B cell (primary cell): ENCODE results near the gene FOXN3. TPM values are rescaled to one million over a fixed set of nuclear protein-coding genes. Genes with fewer than 3 reads are reported as not detected.

Experiments
- ATAC-seq: fragments of 200-7000 bp; cut with Tn5 transposase; one replicate; pipeline ENCODE4 v1.10.0; 2021; ENCODE audit warnings: low read depth, mild to moderate bottlenecking, moderate number of reproducible peaks, moderate library complexity
- CTCF ChIA-PET: fragments of 350-600 bp; sonication (Branson Sonifier 250); formaldehyde crosslinking; loops from one replicate; lab custom pipeline; 2021; ENCODE audit warnings: antibody characterized with exemption, inconsistent platforms; lab: Charles Lee
- POLR2A ChIA-PET: fragments of 350-600 bp; sonication (Branson Sonifier 250); formaldehyde crosslinking; loops from one replicate; lab custom pipeline; 2021; ENCODE audit warnings: antibody characterized with exemption; lab: Charles Lee
- DNase-seq: peaks from one replicate; pipeline ENCODE4 v3.0.0; 2013
- H2AFZ ChIP-seq: 2 replicates; pipeline ENCODE4 v1.6.1; 2012; ENCODE audit warnings: mild to moderate bottlenecking, low read depth, low read length; ENCODE audit not compliant: insufficient read depth, poor library complexity, severe bottlenecking
- H3K27ac ChIP-seq, 2 donors: 1 replicate in 1 of 2; 2 replicates in 1 of 2; pipeline ENCODE4 v1.5.1; 2012 to 2013; ENCODE audit warnings: low read length in 2 of 2, mild to moderate bottlenecking in 2 of 2, moderate library complexity in 1 of 2
- H3K27me3 ChIP-seq, 4 experiments: fragments of 200-600 bp in 1 of 4; sonication (generic) in 1 of 4; replicated peaks in 1 of 4; 1 replicate in 2 of 4; 2 replicates in 2 of 4; pipeline versions ENCODE4 v1.6.1 to v1.7.0; 2013 to 2016; ENCODE audit warnings: low read length in 3 of 4, mild to moderate bottlenecking in 2 of 4, mixed read lengths in 1 of 4, moderate library complexity in 1 of 4; ENCODE audit not compliant: insufficient read depth in 4 of 4, control insufficient read depth in 3 of 4; ENCODE audit errors: control extremely low read depth in 1 of 4
- H3K36me3 ChIP-seq, 2 experiments: replicated peaks in 1 of 2; 1 replicate in 1 of 2; 2 replicates in 1 of 2; pipeline versions ENCODE4 v1.6.1 to v1.7.1; 2013; ENCODE audit warnings: low read length in 1 of 2; ENCODE audit not compliant: insufficient read depth in 2 of 2, control insufficient read depth in 1 of 2; ENCODE audit errors: control extremely low read depth in 1 of 2, extremely low read depth in 1 of 2
- H3K4me1 ChIP-seq, 2 donors: fragments of 200-600 bp in 1 of 2; sonication (generic) in 1 of 2; 1 replicate in 1 of 2; 2 replicates in 1 of 2; pipeline versions ENCODE4 v1.5.1 to v1.6.1; 2013 to 2017; ENCODE audit warnings: low read length in 2 of 2; ENCODE audit not compliant: control insufficient read depth in 2 of 2, insufficient read depth in 2 of 2
- H3K4me2 ChIP-seq: replicated peaks from 2 replicates; pipeline ENCODE3; 2012; ENCODE audit warnings: mild to moderate bottlenecking, low read depth, low read length; ENCODE audit not compliant: poor library complexity, severe bottlenecking
- H3K4me3 ChIP-seq, 5 experiments: fragments of 200-600 bp in 1 of 5; sonication (generic) in 1 of 5; 1 replicate in 3 of 5; 2 replicates in 2 of 5; pipeline versions ENCODE4 v1.5.1 to v1.7.0; 2011 to 2016; ENCODE audit warnings: low read length in 4 of 5, mild to moderate bottlenecking in 4 of 5, low read depth in 2 of 5, control low read depth in 1 of 5, moderate library complexity in 1 of 5; ENCODE audit not compliant: insufficient read depth in 1 of 5; ENCODE audit errors: control extremely low read depth in 1 of 5, extremely low read depth in 1 of 5
- H3K79me2 ChIP-seq: fragments of 200-600 bp; sonication (generic); one replicate; pipeline ENCODE4 v1.6.0; 2016; ENCODE audit warnings: low read length; ENCODE audit not compliant: control insufficient read depth, insufficient read depth
- H3K9ac ChIP-seq: fragments of 200-600 bp; sonication (generic); 2 replicates; pipeline ENCODE4 v1.6.1; 2017; ENCODE audit warnings: mild to moderate bottlenecking, low read length, moderate library complexity
- H3K9me3 ChIP-seq, 3 donors: one replicate each; pipeline versions ENCODE4 v1.6.1 to v1.7.1; 2013; ENCODE audit warnings: low read length in 2 of 3; ENCODE audit not compliant: control insufficient read depth in 2 of 3, insufficient read depth in 1 of 3; ENCODE audit errors: control extremely low read depth in 1 of 3
- H4K20me1 ChIP-seq: 2 replicates; pipeline ENCODE4 v1.6.0; 2012; ENCODE audit warnings: mild to moderate bottlenecking, low read length; ENCODE audit not compliant: insufficient read depth, control insufficient read depth, poor library complexity, severe bottlenecking
- H3K27ac Mint-ChIP-seq: one replicate; pipeline ENCODE4 v1.8.0; 2021; ENCODE audit warnings: mixed read lengths
- H3K27me3 Mint-ChIP-seq: one replicate; pipeline ENCODE4 v1.8.0; 2021; ENCODE audit warnings: mixed read lengths
- H3K4me1 Mint-ChIP-seq: one replicate; pipeline ENCODE4 v1.8.0; 2021; ENCODE audit warnings: mixed read lengths
- H3K4me3 Mint-ChIP-seq: one replicate; pipeline ENCODE4 v1.8.0; 2021; ENCODE audit warnings: mixed read lengths
- H3K9me3 Mint-ChIP-seq: one replicate; pipeline ENCODE4 v1.8.0; 2022; ENCODE audit warnings: mixed read lengths; ENCODE audit not compliant: insufficient read depth
- CTCF ChIP-seq: fragments of 200-600 bp; IDR thresholded peaks from one replicate; pipeline ENCODE4 v1.8.0; 2022; ENCODE audit warnings: antibody characterized with exemption, mild to moderate bottlenecking
- EZH2 ChIP-seq: IDR thresholded peaks from 2 replicates; pipeline ENCODE4 v1.6.1; 2012; ENCODE audit warnings: borderline replicate concordance, low read depth, mild to moderate bottlenecking, moderate library complexity, low read length; ENCODE audit not compliant: insufficient read depth, poor library complexity, severe bottlenecking
- WGBS: methylation state at CpG from one replicate; pipeline ENCODE4 v1.1.5; 2013; ENCODE audit warnings: missing lambda C conversion rate; ENCODE audit not compliant: insufficient coverage; 5-methylcytosine and 5-hydroxymethylcytosine counted together
- intact Hi-C: fragments of 100-400 bp; cut with micrococcal nuclease; formaldehyde crosslinking; loops from one replicate; pipeline ENCODE4 v1.10.0; 2022
- polyA plus RNA-seq: library from polyadenylated mRNA; depleted of rRNA; stranded (reverse); fragments of >200 nt; gene quantifications from 2 replicates; pipeline ENCODE4 v1.2.3, GENCODE V29; 2012
- total RNA-seq, 2 donors: library from RNA; stranded (reverse); fragments of 120-200 nt in 1 of 2; gene quantifications; 1 replicate in 1 of 2; 2 replicates in 1 of 2; pipeline versions ENCODE4 v1.2.3 to v1.2.4, GENCODE V29; 2013 to 2022

Gene FOXN3
- total and polyA plus RNA-seq, 2 donors (not counting 1 experiment from before 2014, with no cell fraction given), result 80.6 to 98.2 TPM

GRCh38 chr14:89428546-89429198, 11.6 kb upstream of the FOXN3 start:
- no peak for ATAC-seq
- peak overlapping the region; percentile 82 to 86 for H3K27ac ChIP-seq

More at GRCh38 chr14:89428546-89429198, 11.6 kb upstream of the FOXN3 start:
- Mint-ChIP-seq H3K27ac (peak overlapping the region; percentile 86), H3K4me3 (peak overlapping the region; percentile 86), H3K9me3 (no peaks in the 10 kb centered on the region), H3K4me1 (peaks cover 65% of the 10 kb centered on the region), H3K27me3 (no peaks in the 10 kb centered on the region)
- no peaks in the 10 kb centered on the region for H4K20me1 ChIP-seq
- peaks cover 0 to 3% (median 0%) of the 10 kb centered on the region in 3 donors for H3K9me3 ChIP-seq
- TF ChIP-seq EZH2 (no peak), CTCF (no peak)
- ChIA-PET POLR2A (interaction anchor here (0.6 to 0.8 kb wide), 2 partner anchors 241 to 273 kb away, joined by 3 read pairs; no protein-coding TSS in a partner anchor), CTCF (interaction anchor here (0.7 to 1.9 kb wide), 4 partner anchors 92 to 292 kb away, joined by 3 to 11 read pairs (median 3); no protein-coding TSS in a partner anchor)
- H2AFZ ChIP-seq, result peak overlapping the region; percentile 68
- H3K4me2 ChIP-seq, result peak overlapping the region; percentile 83
- H3K27me3 ChIP-seq, result no peaks in the 10 kb centered on the region
- peaks cover 67 to 75% of the 10 kb centered on the region in 2 donors for H3K4me1 ChIP-seq
- DNase-seq, result no peak
- H3K9ac ChIP-seq, result peak overlapping the region; percentile 71
- 91% methylated on average over 16 of the region's 17 CpGs for WGBS
- no peaks in the 10 kb centered on the region for H3K36me3 ChIP-seq
- H3K79me2 ChIP-seq, result peaks cover 74% of the 10 kb centered on the region
- H3K4me3 ChIP-seq, result peak overlapping the region in 1 of 5 experiments; percentile 72
- intact Hi-C loops, result no loop called here
